Activated naive CD4-positive, alpha-beta T cell treated with anti-CD3 and anti-CD28 coated beads for 36 hours (primary cell): ENCODE measurements around the gene STOM. TPM values are rescaled to one million over a fixed set of nuclear protein-coding genes. Genes with fewer than 3 reads are reported as not detected.
"Not testable (repeated sequence)": the region's sequence is repeated elsewhere in the genome, so short reads cannot be mapped to it uniquely, and the experiment has no call there.

ENCODE experiments used
- CTCF ChIA-PET: fragments of 350-600 bp; sonication (Branson Sonifier 250); formaldehyde crosslinking; loops from one replicate; lab custom pipeline; 2021; ENCODE audit warnings: antibody characterized with exemption; lab: Charles Lee
- DNase-seq: peaks from one replicate; pipeline ENCODE4 v3.0.0-alpha.2; 2020
- H3K27ac Mint-ChIP-seq: one replicate; pipeline ENCODE4 v1.8.0; 2021; ENCODE audit warnings: mild to moderate bottlenecking, mixed read lengths
- H3K27me3 Mint-ChIP-seq: one replicate; pipeline ENCODE4 v1.8.0; 2021; ENCODE audit warnings: low read depth, mixed read lengths
- H3K36me3 Mint-ChIP-seq: one replicate; pipeline ENCODE4 v1.8.0; 2021; ENCODE audit warnings: low read depth, mixed read lengths
- H3K4me1 Mint-ChIP-seq: one replicate; pipeline ENCODE4 v1.8.0; 2021; ENCODE audit warnings: low read depth, mixed read lengths
- H3K4me3 Mint-ChIP-seq: one replicate; pipeline ENCODE4 v1.8.0; 2021; ENCODE audit warnings: mild to moderate bottlenecking, moderate library complexity, mixed read lengths
- H3K9me3 Mint-ChIP-seq: one replicate; pipeline ENCODE4 v1.8.0; 2021; ENCODE audit warnings: mixed read lengths
- intact Hi-C: fragments of 100-400 bp; cut with micrococcal nuclease; formaldehyde crosslinking; loops from one replicate; pipeline ENCODE4 v1.15.1; 2023
- total RNA-seq, 2 experiments: library from RNA; stranded (reverse); gene quantifications; one replicate each; pipeline ENCODE4 v1.2.3, GENCODE V29; 2021

Gene STOM
- 10 to 100 TPM; 34.0 to 37.7 TPM for total RNA-seq

DNA sequence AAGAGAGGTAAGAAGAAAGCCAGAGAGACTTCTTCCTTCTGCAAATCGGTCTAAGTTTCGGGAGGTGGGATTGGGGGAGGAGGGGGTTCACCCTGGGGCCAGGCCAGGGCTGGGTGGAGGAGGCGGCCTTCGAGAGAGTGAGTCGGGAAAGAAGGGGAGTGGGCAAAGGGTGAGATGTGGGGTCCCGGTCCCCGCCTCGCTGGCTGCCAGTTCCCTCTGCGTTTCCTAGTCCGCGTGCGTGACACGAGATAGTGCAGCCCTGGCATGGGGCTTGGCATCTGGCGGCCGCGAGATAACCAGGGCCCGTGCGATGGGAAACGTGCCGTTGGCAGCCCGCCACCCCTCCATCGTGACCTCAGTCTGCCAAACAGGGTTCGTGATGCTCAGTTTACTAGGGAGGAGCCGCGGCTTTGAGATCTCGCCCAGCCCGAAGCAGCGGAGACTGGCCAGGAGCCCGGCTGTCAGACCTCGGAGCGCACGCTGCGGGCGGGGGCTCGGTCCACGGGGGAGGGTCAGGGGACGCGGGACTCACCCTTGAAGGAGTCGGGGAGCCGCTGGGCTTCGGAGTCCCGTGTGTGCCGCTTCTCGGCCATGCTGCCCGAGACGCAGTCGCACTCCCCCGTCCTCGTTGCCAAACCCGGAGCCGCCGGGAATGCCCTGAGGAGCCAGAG lies at the start of gene STOM:
Gene STOM (minus strand): TSS at position 656 of the 671 bp plus-strand sequence. CDS start 63 bp downstream, at position 593.
- Mint-ChIP-seq H3K4me1 (peaks cover 31% of the 10 kb centered on the region), H3K4me3 (peak within 1 kb of the TSS; percentile 82), H3K27ac (peak within 1 kb of the TSS; percentile 88), H3K9me3 (no peaks in the 10 kb centered on the region), H3K36me3 (peaks cover 4% of the 10 kb centered on the region), H3K27me3 (no peaks in the 10 kb centered on the region)
- intact Hi-C loops, result loop anchor here (1.0 to 5.0 kb wide), 6 partner anchors 16 to 295 kb away; partner anchors contain the start of genes CNTRL and RAB14
- CTCF ChIA-PET, result interaction anchor here (1.0 to 1.3 kb wide), 2 partner anchors 16 to 50 kb away, joined by 6 to 12 read pairs; no protein-coding TSS in a partner anchor
- DNase-seq, result peak; percentile 74

DNA sequence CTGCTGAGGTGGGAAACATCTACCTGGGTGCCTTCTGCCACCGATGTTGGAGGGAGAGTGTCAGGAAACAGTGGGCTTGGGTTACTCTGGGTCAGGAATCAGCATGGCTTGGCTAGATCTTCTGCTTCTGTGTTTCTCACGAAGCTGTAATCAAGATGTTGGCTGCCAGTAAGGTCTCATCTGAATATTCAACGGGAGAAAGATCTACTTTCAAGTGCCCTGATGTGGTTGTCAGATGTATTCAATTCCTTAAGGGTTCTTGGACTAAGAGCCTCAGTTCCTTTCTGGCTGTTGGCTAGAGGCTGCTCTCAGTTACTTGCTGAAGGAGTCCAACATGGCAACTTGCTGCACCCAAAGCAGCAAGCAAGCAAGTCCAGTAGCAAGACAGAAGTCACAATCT lies 41.9 kb upstream of the STOM start:
- H3K9me3 Mint-ChIP-seq, result no peaks in the 10 kb centered on the region
- H3K27ac Mint-ChIP-seq, result no peak overlapping the region
- no peaks in the 10 kb centered on the region for H3K36me3 Mint-ChIP-seq
- intact Hi-C loops, result no loop called here
- H3K4me1 Mint-ChIP-seq, result no peaks in the 10 kb centered on the region
- no peak overlapping the region for H3K4me3 Mint-ChIP-seq
- CTCF ChIA-PET, result interaction anchor here (4.4 kb wide), 1 partner anchor 92 kb away, joined by 16 read pairs; no protein-coding TSS in a partner anchor
- DNase-seq, result no peak
- no peaks in the 10 kb centered on the region for H3K27me3 Mint-ChIP-seq

DNA sequence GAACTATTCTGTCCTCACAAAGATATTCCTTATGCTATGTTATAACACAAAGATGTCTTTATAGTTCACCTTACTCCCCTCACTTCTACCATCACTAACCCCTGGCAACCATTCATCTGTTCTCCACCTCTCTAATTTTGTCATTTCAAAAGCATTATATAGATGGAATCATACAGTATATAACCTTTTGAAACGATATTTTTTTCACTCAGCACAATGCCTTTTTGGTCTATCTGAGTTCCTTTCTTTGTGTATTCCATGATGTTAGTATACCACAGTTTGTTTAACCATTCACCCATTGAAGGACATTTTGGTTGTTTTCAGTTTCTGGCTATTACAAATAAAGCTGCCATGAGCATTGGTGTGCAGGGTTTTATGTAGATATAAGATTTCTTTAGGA lies 35.8 kb upstream of the STOM start:
- intact Hi-C loops, result loop anchor here (10.0 kb wide), 1 partner anchor 421 kb away; no protein-coding TSS in a partner anchor
- no peak overlapping the region for H3K27ac Mint-ChIP-seq
- no peak overlapping the region for H3K4me3 Mint-ChIP-seq
- CTCF ChIA-PET, result interaction anchor here (17.2 kb wide), 1 partner anchor 87 kb away, joined by 315 read pairs; no protein-coding TSS in a partner anchor
- no peaks in the 10 kb centered on the region for H3K4me1 Mint-ChIP-seq
- no peaks in the 10 kb centered on the region for H3K27me3 Mint-ChIP-seq
- DNase-seq, result no peak
- H3K9me3 Mint-ChIP-seq, result peaks cover 3% of the 10 kb centered on the region
- H3K36me3 Mint-ChIP-seq, result no peaks in the 10 kb centered on the region

DNA sequence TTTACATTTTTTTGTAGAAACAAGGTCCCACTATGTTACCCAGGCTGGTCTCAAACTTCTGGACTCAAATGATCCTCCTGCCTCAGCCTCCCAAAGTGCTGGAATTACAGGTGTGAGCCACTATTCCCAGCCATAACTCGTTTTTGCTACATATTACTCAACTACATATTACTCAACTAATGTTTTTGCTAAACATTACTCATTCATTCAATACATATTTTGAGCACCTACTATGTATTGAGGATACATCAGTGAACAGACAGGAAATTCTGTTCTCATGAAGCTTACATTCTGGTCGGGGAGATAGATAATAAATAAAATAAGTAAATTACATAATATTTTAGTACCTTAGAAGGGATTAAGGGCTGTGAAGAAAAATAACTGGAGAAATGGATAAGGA lies 34.9 kb upstream of the STOM start:
- intact Hi-C loops, result loop anchor here (10.0 kb wide), 1 partner anchor 420 kb away; no protein-coding TSS in a partner anchor
- CTCF ChIA-PET, result interaction anchor here (1.0 to 17.2 kb wide), 2 partner anchors 18 to 86 kb away, joined by 3 to 315 read pairs; no protein-coding TSS in a partner anchor
- Mint-ChIP-seq H3K9me3 (peaks cover 3% of the 10 kb centered on the region), H3K27ac (no peak overlapping the region), H3K27me3 (no peaks in the 10 kb centered on the region), H3K4me3 (no peak overlapping the region), H3K36me3 (no peaks in the 10 kb centered on the region), H3K4me1 (no peaks in the 10 kb centered on the region)
- no peak for DNase-seq

DNA sequence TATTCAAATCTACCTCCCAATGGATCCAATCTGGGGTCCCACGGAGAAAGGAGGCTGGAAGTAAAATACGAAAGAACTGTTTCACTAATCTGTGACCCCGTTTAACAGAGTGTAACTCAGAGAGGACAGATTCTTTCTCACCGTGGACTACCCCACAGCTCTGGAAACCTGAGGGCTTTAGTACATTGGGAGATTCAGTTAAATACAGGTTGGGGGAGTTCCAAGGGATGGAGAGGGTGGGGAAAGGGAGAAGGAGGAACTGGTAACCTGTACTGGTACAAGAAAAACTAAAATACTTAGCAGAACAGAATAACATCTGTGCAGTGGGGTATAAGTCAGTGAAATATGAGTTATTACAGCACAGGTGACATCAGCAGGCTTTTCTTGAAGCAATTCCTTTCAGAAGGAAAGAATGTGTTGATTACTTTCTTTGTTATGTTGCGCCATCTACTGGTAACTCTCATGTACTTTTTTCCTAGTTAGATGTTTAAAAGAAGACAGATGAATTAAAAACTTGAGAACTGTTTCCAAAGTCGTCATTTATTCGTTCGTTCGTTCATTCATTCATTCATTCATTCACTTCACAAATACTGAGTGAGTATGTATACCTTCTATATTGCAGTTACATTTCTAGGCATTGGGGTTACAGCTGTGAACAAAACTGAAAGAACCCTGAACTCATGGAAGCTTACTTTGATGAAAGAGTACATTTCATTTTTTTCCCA lies 30.0 kb upstream of the STOM start:
- H3K9me3 Mint-ChIP-seq, result no peaks in the 10 kb centered on the region
- CTCF ChIA-PET, result interaction anchor here (0.5 to 17.2 kb wide), 23 partner anchors 9 to 419 kb away, joined by 3 to 315 read pairs (median 4); no protein-coding TSS in a partner anchor
- H3K4me1 Mint-ChIP-seq, result no peaks in the 10 kb centered on the region
- no peak for DNase-seq
- H3K27me3 Mint-ChIP-seq, result no peaks in the 10 kb centered on the region
- H3K36me3 Mint-ChIP-seq, result no peaks in the 10 kb centered on the region
- H3K27ac Mint-ChIP-seq, result no peak overlapping the region
- no peak overlapping the region for H3K4me3 Mint-ChIP-seq
- intact Hi-C loops, result loop anchor here (1.0 to 10.0 kb wide), 6 partner anchors 29 to 643 kb away; partner anchors contain the start of gene STOM

- H3K9me3 Mint-ChIP-seq, result no peaks in the 10 kb centered on the region
- H3K4me1 Mint-ChIP-seq, result no peaks in the 10 kb centered on the region
- intact Hi-C loops, result loop anchor here (5.0 kb wide), 1 partner anchor 642 kb away; no protein-coding TSS in a partner anchor
- H3K27ac Mint-ChIP-seq, result no peak overlapping the region
- no peak for DNase-seq
- no peak overlapping the region for H3K4me3 Mint-ChIP-seq
- H3K36me3 Mint-ChIP-seq, result no peaks in the 10 kb centered on the region
- no peaks in the 10 kb centered on the region for H3K27me3 Mint-ChIP-seq
- CTCF ChIA-PET, result interaction anchor here (0.7 to 17.2 kb wide), 20 partner anchors 10 to 418 kb away, joined by 3 to 315 read pairs (median 4); no protein-coding TSS in a partner anchor
Measured at GRCh38 chr9:121399126-121399882, 29.3 kb upstream of the STOM start.

DNA sequence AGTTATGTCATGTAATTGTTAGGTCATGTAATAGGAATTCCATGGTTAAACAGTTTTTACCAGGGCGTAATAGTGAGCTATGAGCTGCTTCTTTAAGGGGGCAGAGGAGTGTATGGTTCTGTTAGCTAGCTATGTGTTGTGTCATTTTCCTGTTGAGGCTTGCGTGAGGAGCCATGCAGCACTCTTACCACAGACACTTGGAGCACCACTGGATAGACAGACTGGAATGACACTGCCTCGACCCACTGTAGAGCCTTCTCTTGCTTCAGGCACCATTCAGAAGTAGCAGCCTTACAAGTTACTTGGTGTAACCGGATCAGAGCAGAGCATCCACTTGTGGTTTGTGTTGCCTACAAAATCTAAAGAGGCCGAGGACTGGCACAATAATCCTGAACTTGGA lies 28.3 kb upstream of the STOM start:
- Mint-ChIP-seq H3K4me1 (peaks cover 2% of the 10 kb centered on the region), H3K36me3 (no peaks in the 10 kb centered on the region), H3K27ac (no peak overlapping the region), H3K9me3 (no peaks in the 10 kb centered on the region), H3K4me3 (no peak overlapping the region), H3K27me3 (no peaks in the 10 kb centered on the region)
- intact Hi-C loops, result loop anchor here (5.0 kb wide), 1 partner anchor 641 kb away; no protein-coding TSS in a partner anchor
- CTCF ChIA-PET, result interaction anchor here (0.6 to 17.2 kb wide), 9 partner anchors 11 to 185 kb away, joined by 3 to 315 read pairs (median 4); no protein-coding TSS in a partner anchor
- no peak for DNase-seq

DNA sequence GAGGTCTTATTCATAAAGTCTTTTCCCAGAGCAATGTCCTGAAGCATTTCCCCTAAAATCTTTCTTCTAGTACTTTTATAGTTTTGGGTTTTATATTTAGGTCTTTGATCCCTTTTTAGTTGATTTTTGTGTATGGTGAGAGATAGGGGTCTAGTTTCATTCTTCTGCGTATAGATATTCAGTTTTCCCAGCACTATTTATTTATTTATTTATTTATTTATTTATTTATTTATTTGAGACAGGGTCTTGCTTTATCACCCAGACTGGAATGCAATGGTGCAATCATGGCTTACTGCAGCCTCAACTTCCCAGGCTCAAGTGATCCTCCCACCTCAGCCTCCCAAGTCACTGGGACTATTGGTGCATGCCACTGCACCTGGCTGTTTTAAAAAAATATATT lies 27.2 kb upstream of the STOM start:
- not testable (repeated sequence) for H3K27ac Mint-ChIP-seq, H3K9me3 Mint-ChIP-seq, H3K27me3 Mint-ChIP-seq, H3K36me3 Mint-ChIP-seq, H3K4me1 Mint-ChIP-seq, H3K4me3 Mint-ChIP-seq, DNase-seq
- intact Hi-C loops, result loop anchor here (5.0 kb wide), 1 partner anchor 640 kb away; no protein-coding TSS in a partner anchor
- CTCF ChIA-PET, result interaction anchor here (3.4 to 17.2 kb wide), 2 partner anchors 78 to 184 kb away, joined by 33 to 315 read pairs; no protein-coding TSS in a partner anchor

GRCh38 chr9:121395558-121395957 lies 25.5 kb upstream of the STOM start:
- peaks cover 7% of the 10 kb centered on the region for H3K4me1 Mint-ChIP-seq
- CTCF ChIA-PET, result interaction anchor here (0.5 to 17.2 kb wide), 2 partner anchors 63 to 77 kb away, joined by 3 to 315 read pairs; no protein-coding TSS in a partner anchor
- no peaks in the 10 kb centered on the region for H3K9me3 Mint-ChIP-seq
- no peak overlapping the region for H3K4me3 Mint-ChIP-seq
- DNase-seq, result no peak
- H3K36me3 Mint-ChIP-seq, result no peaks in the 10 kb centered on the region
- H3K27me3 Mint-ChIP-seq, result no peaks in the 10 kb centered on the region
- H3K27ac Mint-ChIP-seq, result no peak overlapping the region
- intact Hi-C loops, result loop anchor here (5.0 kb wide), 1 partner anchor 638 kb away; no protein-coding TSS in a partner anchor

DNA sequence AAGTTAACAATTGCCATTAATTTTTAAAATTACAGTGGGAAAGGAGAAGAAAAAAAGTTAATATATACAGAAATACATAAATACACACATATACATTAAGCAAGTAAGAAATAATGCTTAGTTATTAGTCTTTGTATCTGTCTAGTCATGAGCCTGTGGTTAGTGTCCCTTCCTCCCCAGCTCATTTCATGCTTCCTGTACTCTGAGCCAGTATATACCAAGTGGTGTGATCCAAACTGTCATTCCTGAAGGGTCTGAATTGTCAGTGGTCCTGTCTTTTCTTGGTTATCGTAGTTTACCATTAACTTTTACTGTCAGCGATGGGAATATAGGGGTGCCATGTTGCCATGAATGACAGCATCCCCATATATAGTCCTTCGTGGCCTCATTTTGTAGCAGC lies 24.2 kb upstream of the STOM start:
- CTCF ChIA-PET, result interaction anchor here (0.6 to 17.2 kb wide), 4 partner anchors 52 to 183 kb away, joined by 3 to 315 read pairs (median 3); no protein-coding TSS in a partner anchor
- DNase-seq, result no peak
- Mint-ChIP-seq H3K27ac (no peak overlapping the region), H3K36me3 (no peaks in the 10 kb centered on the region), H3K4me3 (no peak overlapping the region), H3K4me1 (peaks cover 7% of the 10 kb centered on the region), H3K27me3 (no peaks in the 10 kb centered on the region), H3K9me3 (no peaks in the 10 kb centered on the region)
- intact Hi-C loops, result no loop called here

- CTCF ChIA-PET, result interaction anchor here (0.6 to 17.2 kb wide), 3 partner anchors 44 to 179 kb away, joined by 3 to 315 read pairs (median 4); no protein-coding TSS in a partner anchor
- H3K4me1 Mint-ChIP-seq, result peaks cover 7% of the 10 kb centered on the region
- no peak for DNase-seq
Measured at GRCh38 chr9:121393318-121393717, 23.3 kb upstream of the STOM start.

More at GRCh38 chr9:121393318-121393717, 23.3 kb upstream of the STOM start:
- no peaks in the 10 kb centered on the region for H3K36me3 Mint-ChIP-seq
- no peak overlapping the region for H3K27ac Mint-ChIP-seq
- H3K9me3 Mint-ChIP-seq, result no peaks in the 10 kb centered on the region
- H3K27me3 Mint-ChIP-seq, result no peaks in the 10 kb centered on the region
- intact Hi-C loops, result no loop called here
- no peak overlapping the region for H3K4me3 Mint-ChIP-seq
